IMR-90 (cell line): ENCODE results near the gene USO1. TPM values are rescaled to one million over a fixed set of nuclear protein-coding genes. Genes with fewer than 3 reads are reported as not detected.

Experiments used
- ATAC-seq: fragments of 200-7000 bp; cut with Tn5 transposase; 2 replicates; pipeline ENCODE4 v1.9.1; 2020; ENCODE audit warnings: low read depth, mild to moderate bottlenecking, moderate library complexity
- BruUV-seq: library from RNA; stranded (reverse); fragments of 400-500 nt; replicated peaks from 2 replicates; lab custom pipeline; 2021; lab: Mats Ljungman, UMichigan
- CTCF ChIA-PET: fragments of 300-600 bp; formaldehyde crosslinking; extraction: SDS; loops from one replicate; lab custom pipeline; 2021; ENCODE audit warnings: antibody characterized with exemption; lab: Yijun Ruan, JAX
- POLR2A ChIA-PET: fragments of 300-600 bp; sonication (Branson Sonifier 250); formaldehyde crosslinking; loops from one replicate; lab custom pipeline; 2022; ENCODE audit warnings: antibody characterized with exemption; ENCODE audit not compliant: unreplicated experiment; lab: Charles Lee
- DNase-seq: peaks from one replicate; pipeline ENCODE4 v3.0.0; 2013
- H2AFZ ChIP-seq: replicated peaks from 2 replicates; pipeline ENCODE3; 2013; ENCODE audit warnings: low read length, mild to moderate bottlenecking; ENCODE audit not compliant: poor library complexity
- H2AK5ac ChIP-seq: 2 replicates; pipeline ENCODE4 v1.6.1; 2013; ENCODE audit warnings: low read depth, low read length, inconsistent platforms
- H2AK9ac ChIP-seq: replicated peaks from 2 replicates; pipeline ENCODE3; 2013; ENCODE audit warnings: mild to moderate bottlenecking, low read depth, low read length, moderate library complexity; ENCODE audit not compliant: poor library complexity
- H2BK120ac ChIP-seq: 2 replicates; pipeline ENCODE4 v1.6.1; 2013; ENCODE audit warnings: low read depth, low read length, inconsistent platforms
- H2BK15ac ChIP-seq: 3 replicates; pipeline ENCODE4 v1.6.1; 2013; ENCODE audit warnings: low read depth, low read length, inconsistent platforms
- H2BK20ac ChIP-seq: 2 replicates; pipeline ENCODE4 v1.6.1; 2013; ENCODE audit warnings: low read depth, mild to moderate bottlenecking, inconsistent platforms, low read length, moderate library complexity
- H2BK5ac ChIP-seq: 2 replicates; pipeline ENCODE4 v1.6.1; 2013; ENCODE audit warnings: mild to moderate bottlenecking, low read depth, low read length, inconsistent platforms; ENCODE audit not compliant: poor library complexity, severe bottlenecking
- H3K14ac ChIP-seq: replicated peaks from 2 replicates; pipeline ENCODE4 v1.6.1; 2013; ENCODE audit warnings: low read depth, low read length, inconsistent platforms
- H3K18ac ChIP-seq: 2 replicates; pipeline ENCODE4 v1.6.1; 2013; ENCODE audit warnings: low read depth, low read length, control low read depth
- H3K23ac ChIP-seq: 2 replicates; pipeline ENCODE4 v1.6.1; 2013; ENCODE audit warnings: low read depth, low read length, inconsistent platforms
- H3K27ac ChIP-seq: 2 replicates; pipeline ENCODE4 v1.5.1; 2013; ENCODE audit warnings: mild to moderate bottlenecking, control low read depth, low read length; ENCODE audit not compliant: insufficient read depth
- H3K27me3 ChIP-seq: 2 replicates; pipeline ENCODE4 v1.6.1; 2013; ENCODE audit warnings: low read length; ENCODE audit not compliant: control insufficient read depth, insufficient read depth
- H3K36me3 ChIP-seq: 2 replicates; pipeline ENCODE4 v1.6.1; 2013; ENCODE audit warnings: low read length, mixed read lengths; ENCODE audit not compliant: control insufficient read depth, insufficient read depth
- H3K4ac ChIP-seq: 2 replicates; pipeline ENCODE4 v1.6.1; 2013; ENCODE audit warnings: low read depth, low read length, inconsistent platforms
- H3K4me1 ChIP-seq: 2 replicates; pipeline ENCODE4 v1.6.1; 2013; ENCODE audit warnings: low read length, mixed read lengths; ENCODE audit not compliant: control insufficient read depth, insufficient read depth
- H3K4me2 ChIP-seq: 2 replicates; pipeline ENCODE4 v1.6.1; 2013; ENCODE audit warnings: low read depth, mild to moderate bottlenecking, control low read depth, low read length, moderate library complexity
- H3K4me3 ChIP-seq: 2 replicates; pipeline ENCODE4 v1.5.1; 2013; ENCODE audit warnings: low read depth, mild to moderate bottlenecking, control low read depth, low read length, moderate library complexity; ENCODE audit not compliant: insufficient read depth
- H3K56ac ChIP-seq: 2 replicates; pipeline ENCODE4 v1.6.1; 2013; ENCODE audit warnings: low read length, inconsistent platforms; ENCODE audit not compliant: insufficient read depth; ENCODE audit errors: extremely low read depth
- H3K79me1 ChIP-seq, 2 experiments: 2 replicates each; pipeline ENCODE4 v1.6.1; 2013; ENCODE audit warnings: low read length in 2 of 2, inconsistent platforms in 1 of 2, low read depth in 1 of 2
- H3K9ac ChIP-seq: 2 replicates; pipeline ENCODE4 v1.6.1; 2013; ENCODE audit warnings: low read depth, low read length, control low read depth
- H3K9me1 ChIP-seq: 2 replicates; pipeline ENCODE4 v1.6.1; 2013; ENCODE audit warnings: low read length, inconsistent platforms; ENCODE audit not compliant: insufficient read depth
- H3K9me3 ChIP-seq: 2 replicates; pipeline ENCODE4 v1.6.1; 2013; ENCODE audit warnings: low read length; ENCODE audit not compliant: control insufficient read depth, insufficient read depth
- H4K20me1 ChIP-seq: 2 replicates; pipeline ENCODE4 v1.6.1; 2013; ENCODE audit warnings: low read length, inconsistent platforms; ENCODE audit not compliant: insufficient read depth
- H4K5ac ChIP-seq: 2 replicates; pipeline ENCODE4 v1.6.1; 2013; ENCODE audit warnings: mild to moderate bottlenecking, low read depth, low read length, control low read depth
- H4K8ac ChIP-seq, 2 experiments: 2 replicates each; pipeline ENCODE4 v1.6.1; 2013; ENCODE audit warnings: low read depth in 2 of 2, low read length in 2 of 2, control low read depth in 1 of 2, inconsistent platforms in 1 of 2
- H4K91ac ChIP-seq: 2 replicates; pipeline ENCODE4 v1.6.1; 2013; ENCODE audit warnings: low read depth, low read length, inconsistent platforms; ENCODE audit not compliant: insufficient read depth
- BHLHE40 ChIP-seq: fragments of 150-350 bp; IDR thresholded peaks from 2 replicates; pipeline ENCODE4 v1.6.1; 2016; ENCODE audit warnings: mild to moderate bottlenecking, low read depth, low read length
- SMC3 ChIP-seq: fragments of 150-350 bp; IDR thresholded peaks from 2 replicates; pipeline ENCODE4 v1.6.1; 2016; ENCODE audit warnings: low read depth, mild to moderate bottlenecking, antibody characterized with exemption, low read length, moderate library complexity
- USF2 ChIP-seq: fragments of 150-350 bp; IDR thresholded peaks from 2 replicates; pipeline ENCODE4 v1.6.1; 2017; ENCODE audit warnings: mild to moderate bottlenecking, antibody characterized with exemption, low read length, low read depth
- dilution Hi-C: fragments of 300-500 bp; cut with HindIII; formaldehyde crosslinking; loops from one replicate; pipeline ENCODE4 v1.14.3; 2018; ENCODE audit warnings: low sequenced_read_pairs; ENCODE audit not compliant: unreplicated experiment
- in situ Hi-C: fragments of 300-500 bp; cut with MboI; formaldehyde crosslinking; loops from 3 replicates; pipeline ENCODE4 v1.14.3; 2019; ENCODE audit warnings: low sequenced_read_pairs, inconsistent platforms, mixed read lengths
- intact Hi-C: fragments of 100-400 bp; cut with micrococcal nuclease; formaldehyde crosslinking; loops from 2 replicates; pipeline ENCODE4 v1.10.0; 2022
- polyA plus RNA-seq, 3 experiments: library from polyadenylated mRNA; depleted of rRNA; stranded (reverse); fragments of >200 nt; gene quantifications; 2 replicates each; pipeline ENCODE4 v1.2.3, GENCODE V29; 2012; ENCODE audit warnings: low replicate concordance in 1 of 3
- total RNA-seq: library from RNA; depleted of rRNA; stranded (reverse); fragments of >200 nt; gene quantifications from 2 replicates; pipeline ENCODE4 v1.2.3, GENCODE V29; 2012

USO1 gene
- total and polyA plus RNA-seq, 2 of the 4 experiments (the other 2 are of a cell fraction) = 63.7 to 121 TPM

GRCh38 chr4:75678965-75679364 lies 45.4 kb upstream of the USO1 start:
- no peak overlapping the region for H2BK20ac ChIP-seq
- ATAC-seq (no peak), DNase-seq (no peak)
- no peak overlapping the region for H2AFZ ChIP-seq
- no peak overlapping the region for H4K8ac ChIP-seq
- CTCF ChIA-PET = interaction anchor here (0.5 kb wide), 1 partner anchor 235 kb away, joined by 3 read pairs; no protein-coding TSS in a partner anchor
- in situ Hi-C loops = loop anchor here (5.0 kb wide), 1 partner anchor 33 kb away; no protein-coding TSS in a partner anchor
- H3K23ac ChIP-seq = no peak overlapping the region
- H3K9ac ChIP-seq = no peak overlapping the region
- no peak overlapping the region for H2BK120ac ChIP-seq
- H3K18ac ChIP-seq = no peak overlapping the region
- H3K4me2 ChIP-seq = no peak overlapping the region
- no peak overlapping the region for H2BK5ac ChIP-seq
- no peak overlapping the region for H4K91ac ChIP-seq
- H3K4me1 ChIP-seq = peaks cover 1% of the 10 kb centered on the region; the same call in 1 of the 2 replicates
- no peaks in the 10 kb centered on the region for H3K27me3 ChIP-seq
- H2AK9ac ChIP-seq = no peak overlapping the region
- dilution Hi-C loops = no loop called here
- peaks cover 4% of the 10 kb centered on the region for H3K9me1 ChIP-seq
- H4K5ac ChIP-seq = no peak overlapping the region
- peaks cover 5 to 6% of the 10 kb centered on the region in 2 experiments; a peak in 3 of 4 replicates for H3K79me1 ChIP-seq
- BruUV-seq = no TSS peak
- no peak overlapping the region for H2AK5ac ChIP-seq
- H3K14ac ChIP-seq = no peak overlapping the region
- no peak overlapping the region for H3K4me3 ChIP-seq
- intact Hi-C loops = no loop called here
- no peak overlapping the region for H3K27ac ChIP-seq
- no peak overlapping the region for H3K56ac ChIP-seq
- no peak overlapping the region for H3K4ac ChIP-seq
- no peaks in the 10 kb centered on the region for H4K20me1 ChIP-seq
- TF ChIP-seq BHLHE40 = no peak
- TF ChIP-seq SMC3 = no peak
- no peak for TF ChIP-seq USF2
- H3K9me3 ChIP-seq = no peaks in the 10 kb centered on the region
- no peak overlapping the region for H2BK15ac ChIP-seq
- POLR2A ChIA-PET = no interaction called here
- no peaks in the 10 kb centered on the region for H3K36me3 ChIP-seq
